A673 (cell line): ENCODE measurements around the gene PKIB. TPM values are rescaled to one million over a fixed set of nuclear protein-coding genes. Genes with fewer than 3 reads are reported as not detected.

Experiments used
- BruUV-seq: library from RNA; stranded (reverse); fragments of 400-500 nt; replicated peaks from 2 replicates; lab custom pipeline; 2021; lab: Mats Ljungman, UMichigan
- CTCF ChIA-PET: fragments of 300-600 bp; sonication (Branson Sonifier 250); formaldehyde crosslinking; loops from one replicate; lab custom pipeline; 2022; ENCODE audit warnings: antibody characterized with exemption; lab: Charles Lee
- POLR2A ChIA-PET: fragments of 300-600 bp; sonication (Branson Sonifier 250); formaldehyde crosslinking; loops from one replicate; lab custom pipeline; 2022; ENCODE audit warnings: antibody characterized with exemption; ENCODE audit not compliant: low non-redundant PET; lab: Charles Lee
- DNase-seq: peaks from one replicate; pipeline ENCODE4 v3.0.0-alpha.2; 2015; ENCODE audit warnings: low spot score
- H3K27ac ChIP-seq: fragments of 200-600 bp; sonication (generic); 2 replicates; pipeline ENCODE4 v1.5.1; 2016; ENCODE audit warnings: mixed run types, low read depth, mild to moderate bottlenecking, mixed read lengths, antibody characterized with exemption, low read length; ENCODE audit not compliant: poor library complexity, severe bottlenecking
- H3K27me3 ChIP-seq: fragments of 200-600 bp; sonication (generic); replicated peaks from 2 replicates; pipeline ENCODE4 v1.6.1; 2017; ENCODE audit warnings: mixed run types, low read depth, mild to moderate bottlenecking, mixed read lengths, antibody characterized with exemption, low read length; ENCODE audit not compliant: insufficient read depth, poor library complexity
- H3K36me3 ChIP-seq: fragments of 200-600 bp; sonication (generic); 2 replicates; pipeline ENCODE4 v1.6.1; 2016; ENCODE audit warnings: mixed run types, mild to moderate bottlenecking, mixed read lengths, antibody characterized with exemption, low read length; ENCODE audit not compliant: insufficient read depth, poor library complexity, severe bottlenecking
- H3K4me1 ChIP-seq: fragments of 200-600 bp; sonication (generic); 2 replicates; pipeline ENCODE4 v1.6.1; 2017; ENCODE audit warnings: mixed run types, mild to moderate bottlenecking, mixed read lengths, antibody characterized with exemption, low read length; ENCODE audit not compliant: insufficient read depth, poor library complexity, severe bottlenecking
- H3K4me3 ChIP-seq: fragments of 200-600 bp; sonication (generic); 2 replicates; pipeline ENCODE4 v1.5.1; 2016; ENCODE audit warnings: low read depth, mixed run types, mild to moderate bottlenecking, mixed read lengths, low read length; ENCODE audit not compliant: poor library complexity, severe bottlenecking
- H3K9me3 ChIP-seq: fragments of 200-600 bp; sonication (generic); 2 replicates; pipeline ENCODE4 v1.6.1; 2016; ENCODE audit warnings: mixed run types, low read depth, mild to moderate bottlenecking, mixed read lengths, antibody characterized with exemption, low read length; ENCODE audit not compliant: poor library complexity, severe bottlenecking
- EZH2 ChIP-seq: fragments of 200-600 bp; sonication (generic); IDR thresholded peaks from 2 replicates; pipeline ENCODE4 v1.6.1; 2017; ENCODE audit warnings: borderline replicate concordance, low read depth, mild to moderate bottlenecking, mixed read lengths, antibody characterized with exemption, low read length; ENCODE audit not compliant: poor library complexity, severe bottlenecking
- intact Hi-C: fragments of 100-400 bp; cut with micrococcal nuclease; formaldehyde crosslinking; loops from one replicate; pipeline ENCODE4 v1.10.0; 2022; ENCODE audit not compliant: unreplicated experiment
- total RNA-seq: library from RNA; stranded (reverse); gene quantifications from 2 replicates; pipeline ENCODE4 v1.2.3, GENCODE V29; 2021
- TF ChIP-seq, protein P1 (sequence below): fragments of 300-800, 200-600 bp; sonication (generic); conservative IDR thresholded peaks from 2 replicates; pipeline ENCODE4 v1.5.1; 2017; ENCODE audit warnings: low read depth, mild to moderate bottlenecking, antibody characterized with exemption, low read length, moderate library complexity, mixed read lengths

The PKIB gene
- total RNA-seq, 1 experiment from 2014 or later: 11.5 TPM

GRCh38 chr6:122754191-122754731, 144.1 kb downstream of the PKIB start:
- Histone ChIP-seq H3K4me1 (peaks cover 23% of the 10 kb centered on the region), H3K4me3 (no peak overlapping the region), H3K9me3 (no peaks in the 10 kb centered on the region), H3K27me3 (no peaks in the 10 kb centered on the region), H3K27ac (no peak overlapping the region), H3K36me3 (no peaks in the 10 kb centered on the region)
- TF ChIP-seq, protein P1, sequence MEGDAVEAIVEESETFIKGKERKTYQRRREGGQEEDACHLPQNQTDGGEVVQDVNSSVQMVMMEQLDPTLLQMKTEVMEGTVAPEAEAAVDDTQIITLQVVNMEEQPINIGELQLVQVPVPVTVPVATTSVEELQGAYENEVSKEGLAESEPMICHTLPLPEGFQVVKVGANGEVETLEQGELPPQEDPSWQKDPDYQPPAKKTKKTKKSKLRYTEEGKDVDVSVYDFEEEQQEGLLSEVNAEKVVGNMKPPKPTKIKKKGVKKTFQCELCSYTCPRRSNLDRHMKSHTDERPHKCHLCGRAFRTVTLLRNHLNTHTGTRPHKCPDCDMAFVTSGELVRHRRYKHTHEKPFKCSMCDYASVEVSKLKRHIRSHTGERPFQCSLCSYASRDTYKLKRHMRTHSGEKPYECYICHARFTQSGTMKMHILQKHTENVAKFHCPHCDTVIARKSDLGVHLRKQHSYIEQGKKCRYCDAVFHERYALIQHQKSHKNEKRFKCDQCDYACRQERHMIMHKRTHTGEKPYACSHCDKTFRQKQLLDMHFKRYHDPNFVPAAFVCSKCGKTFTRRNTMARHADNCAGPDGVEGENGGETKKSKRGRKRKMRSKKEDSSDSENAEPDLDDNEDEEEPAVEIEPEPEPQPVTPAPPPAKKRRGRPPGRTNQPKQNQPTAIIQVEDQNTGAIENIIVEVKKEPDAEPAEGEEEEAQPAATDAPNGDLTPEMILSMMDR: no peak
- no peak for DNase-seq
- no TSS peak for BruUV-seq
- POLR2A ChIA-PET: no interaction called here
- CTCF ChIA-PET: no interaction called here
- intact Hi-C loops: no loop called here

DNA sequence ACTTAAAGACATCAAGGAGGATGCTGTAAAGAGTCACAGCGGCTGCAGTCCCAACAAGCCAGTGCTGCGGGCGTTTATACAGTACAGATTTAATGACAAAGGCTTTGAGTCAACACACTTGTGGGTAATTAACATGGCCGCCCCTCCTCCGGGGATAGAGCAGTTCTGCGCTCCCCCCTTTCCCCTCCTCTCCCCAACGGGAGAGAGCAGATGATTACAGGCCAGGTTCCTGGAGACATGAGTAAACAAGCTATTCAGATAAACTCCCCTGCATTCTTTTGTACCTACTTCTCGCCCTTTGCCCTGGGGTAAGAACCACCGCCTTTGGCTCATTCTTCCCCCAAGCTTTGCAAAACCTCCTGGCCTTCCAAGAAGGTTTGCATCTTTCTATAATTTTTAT, 145.7 kb downstream of the PKIB start:
- ChIA-PET POLR2A (no interaction called here), CTCF (no interaction called here)
- intact Hi-C loops: no loop called here
- Histone ChIP-seq H3K27me3 (no peaks in the 10 kb centered on the region), H3K4me1 (peaks cover 23% of the 10 kb centered on the region), H3K4me3 (no peak overlapping the region), H3K27ac (no peak overlapping the region), H3K9me3 (no peaks in the 10 kb centered on the region), H3K36me3 (no peaks in the 10 kb centered on the region)
- BruUV-seq: no TSS peak
- TF ChIP-seq EZH2: no peak
- TF ChIP-seq, protein P1: no peak
- DNase-seq: no peak

DNA sequence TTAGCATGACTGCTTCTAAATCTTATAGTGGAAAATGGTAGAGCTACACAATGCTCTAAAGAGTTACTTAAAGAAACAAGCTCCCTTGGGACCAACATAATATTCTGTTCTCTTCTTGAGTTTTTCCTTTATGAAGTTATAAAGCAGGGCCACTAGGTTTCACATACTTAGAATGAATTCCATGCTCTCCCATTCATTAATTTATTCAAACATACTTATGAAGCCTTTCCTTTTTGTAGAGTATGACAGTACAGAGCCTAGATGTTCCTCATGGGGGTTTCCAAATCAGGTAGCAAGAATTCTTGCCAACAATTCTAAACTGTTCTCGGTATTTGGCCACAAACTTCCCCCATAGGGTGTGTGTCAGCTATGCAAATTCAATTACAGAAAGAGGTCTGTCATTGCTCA, 148.7 kb downstream of the PKIB start:
- ChIA-PET POLR2A (no interaction called here), CTCF (no interaction called here)
- H3K4me1 ChIP-seq: peaks cover 9% of the 10 kb centered on the region
- no TSS peak for BruUV-seq
- intact Hi-C loops: no loop called here
- H3K4me3 ChIP-seq: no peak overlapping the region
- H3K27me3 ChIP-seq: no peaks in the 10 kb centered on the region
- H3K36me3 ChIP-seq: no peaks in the 10 kb centered on the region
- no peak overlapping the region for H3K27ac ChIP-seq
- DNase-seq: peak; percentile 64
- no peaks in the 10 kb centered on the region for H3K9me3 ChIP-seq
- TF ChIP-seq EZH2: no peak
- TF ChIP-seq, protein P1: no peak
